ENCODE measurements around the gene TMEM91.

GRCh38 chr19:41408256-41408655, 31.9 kb downstream of the TMEM91 start:
- no peak for TF ChIP-seq CTCF (IDR thresholded peaks at IDR 0.05; ENCODE audit: insufficient read depth, low read length, poor library complexity, severe bottlenecking)
- no peak for TF ChIP-seq EZH2phosphoT487 (conservative IDR thresholded peaks at IDR 0.05; ENCODE audit: low read length)

Measured in SU-DHL-6 (cell line).